ENCODE measurements around the gene ZNF232. TPM values are rescaled to one million over a fixed set of nuclear protein-coding genes. Genes with fewer than 3 reads are reported as not detected.
"Not testable (repeated sequence)": the region's sequence is repeated elsewhere in the genome, so short reads cannot be mapped to it uniquely, and the experiment has no call there.

Gene ZNF232
- 10 to 100 TPM; 24.0 to 27.5 TPM for total RNA-seq

GRCh38 chr17:5111402-5112204, at the start of gene ZNF232:
Gene ZNF232 (minus strand): TSS chr17:5111878. CDS start chr17:5111822, 56 bp downstream.
- Mint-ChIP-seq H3K36me3 (peaks cover 78% of the 10 kb centered on the region), H3K27me3 (peaks cover 22% of the 10 kb centered on the region), H3K9me3 (peaks cover 6% of the 10 kb centered on the region), H3K27ac (peak within 1 kb of the TSS; percentile 80), H3K4me3 (peak within 1 kb of the TSS; percentile 82), H3K4me1 (peaks cover 25% of the 10 kb centered on the region)
- peak; percentile 96 for DNase-seq

DNA sequence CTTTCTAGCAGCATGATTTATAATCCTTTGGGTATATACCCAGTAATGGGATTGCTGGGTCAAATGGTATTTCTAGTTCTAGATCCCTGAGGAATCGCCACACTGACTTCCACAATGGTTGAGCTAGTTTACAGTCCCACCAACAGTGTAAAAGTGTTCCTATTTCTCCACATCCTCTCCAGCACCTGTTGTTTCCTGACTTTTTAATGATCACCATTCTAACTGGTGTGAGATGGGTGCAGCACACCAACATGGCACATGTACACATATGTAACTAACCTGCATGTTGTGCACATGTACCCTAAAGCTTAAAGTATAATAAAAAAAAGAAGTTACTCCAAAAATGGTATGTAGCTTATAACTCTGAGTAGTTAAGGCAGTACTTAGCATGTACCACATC, 49.0 kb upstream of the ZNF232 start:
- not testable (repeated sequence) for H3K4me3 Mint-ChIP-seq, H3K27ac Mint-ChIP-seq, H3K9me3 Mint-ChIP-seq, DNase-seq, H3K36me3 Mint-ChIP-seq, H3K4me1 Mint-ChIP-seq
- peaks cover 23% of the 10 kb centered on the region for H3K27me3 Mint-ChIP-seq

- not testable (repeated sequence) for H3K9me3 Mint-ChIP-seq, H3K4me1 Mint-ChIP-seq, H3K27ac Mint-ChIP-seq, H3K36me3 Mint-ChIP-seq, H3K4me3 Mint-ChIP-seq, DNase-seq, H3K27me3 Mint-ChIP-seq
These were observed 34.4 kb upstream of the ZNF232 start for GRCh38 chr17:5146122-5146521.

GRCh38 chr17:5142877-5143276, 31.2 kb upstream of the ZNF232 start:
- not testable (repeated sequence) for H3K27me3 Mint-ChIP-seq, H3K36me3 Mint-ChIP-seq, DNase-seq, H3K27ac Mint-ChIP-seq, H3K9me3 Mint-ChIP-seq, H3K4me1 Mint-ChIP-seq, H3K4me3 Mint-ChIP-seq

GRCh38 chr17:5139458-5139732, 27.7 kb upstream of the ZNF232 start:
- DNase-seq = no peak
- Mint-ChIP-seq H3K27ac (no peak overlapping the region), H3K36me3 (no peaks in the 10 kb centered on the region), H3K4me1 (no peaks in the 10 kb centered on the region), H3K27me3 (no peaks in the 10 kb centered on the region), H3K4me3 (no peak overlapping the region), H3K9me3 (no peaks in the 10 kb centered on the region)

DNA sequence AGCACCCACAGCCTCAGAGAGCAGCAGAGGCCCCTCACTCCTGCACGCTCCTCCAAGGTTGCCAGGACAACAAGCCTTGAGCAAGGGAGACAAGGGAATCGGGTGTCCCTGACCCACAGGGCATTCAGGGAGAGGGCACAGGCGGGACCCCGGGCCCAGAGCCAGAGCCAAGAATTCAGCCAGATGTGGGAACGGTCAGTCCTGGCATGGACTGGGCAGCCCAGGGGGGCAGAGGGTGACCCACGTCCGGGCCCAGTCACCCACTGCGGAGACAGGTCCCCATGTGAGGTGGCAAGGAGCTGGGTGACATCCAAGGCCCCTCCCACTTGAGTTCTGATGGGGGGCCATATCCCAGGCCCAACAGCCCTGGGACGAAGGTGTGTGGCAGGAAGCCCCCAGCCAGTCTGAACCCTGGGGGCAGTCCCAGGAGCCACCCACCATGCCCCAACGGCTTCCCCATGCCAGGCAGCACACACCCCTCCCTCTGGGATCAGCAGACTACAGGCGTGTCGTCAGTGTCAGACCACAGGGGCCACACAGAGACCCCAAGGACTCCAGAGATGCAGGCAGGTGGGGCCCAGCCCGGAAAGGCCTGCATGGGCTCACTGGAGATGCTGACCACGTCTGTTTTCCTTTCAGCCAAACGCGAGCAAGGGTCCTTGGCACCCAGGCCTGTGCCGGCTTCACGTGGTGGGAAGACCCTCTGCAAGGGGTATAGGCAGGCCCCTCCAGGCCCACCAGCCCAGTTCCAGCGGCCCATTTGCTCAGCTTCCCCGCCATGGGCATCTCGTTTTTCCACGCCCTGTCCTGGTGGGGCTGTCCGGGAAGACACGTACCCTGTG, 27.2 kb upstream of the ZNF232 start:
- Mint-ChIP-seq H3K4me3 (no peak overlapping the region), H3K9me3 (no peaks in the 10 kb centered on the region), H3K27me3 (no peaks in the 10 kb centered on the region), H3K36me3 (no peaks in the 10 kb centered on the region), H3K27ac (no peak overlapping the region), H3K4me1 (no peaks in the 10 kb centered on the region)
- no peak for DNase-seq

GRCh38 chr17:5138198-5138544, 26.5 kb upstream of the ZNF232 start:
- not testable (repeated sequence) for H3K9me3 Mint-ChIP-seq, H3K27ac Mint-ChIP-seq, H3K4me1 Mint-ChIP-seq, DNase-seq, H3K36me3 Mint-ChIP-seq, H3K4me3 Mint-ChIP-seq, H3K27me3 Mint-ChIP-seq

DNA sequence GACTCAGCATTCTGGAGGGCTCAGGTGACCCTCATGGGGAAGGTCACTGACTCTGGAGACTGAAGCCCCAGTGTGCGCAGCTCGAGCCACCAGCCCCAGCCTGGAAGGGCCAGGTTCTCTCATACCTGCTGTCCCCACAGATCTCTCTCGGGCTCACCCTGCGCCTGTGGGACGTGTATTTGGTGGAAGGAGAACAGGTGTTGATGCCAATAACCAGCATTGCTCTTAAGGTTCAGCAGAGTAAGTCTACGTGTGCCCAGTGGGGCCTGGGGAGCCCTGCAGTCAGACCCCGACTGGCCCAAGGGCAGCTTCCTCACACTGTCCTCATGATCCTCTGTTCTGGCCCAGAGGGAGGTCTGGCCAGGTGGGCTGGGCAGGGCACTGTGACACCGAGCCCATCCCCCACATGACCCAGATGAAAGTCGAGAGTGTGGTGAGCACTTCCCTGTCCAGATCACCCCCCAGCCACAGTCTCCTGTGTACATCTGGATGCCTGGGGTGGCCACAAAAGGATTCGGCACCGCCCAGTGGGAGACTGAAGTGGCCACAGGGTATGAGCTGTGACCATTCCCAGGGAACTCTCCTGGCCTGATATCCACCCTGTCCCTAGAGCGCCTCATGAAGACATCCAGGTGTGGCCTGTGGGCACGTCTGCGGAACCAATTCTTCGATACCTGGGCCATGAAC, 26.0 kb upstream of the ZNF232 start:
- not testable (repeated sequence) for DNase-seq, H3K27ac Mint-ChIP-seq, H3K4me1 Mint-ChIP-seq, H3K4me3 Mint-ChIP-seq, H3K36me3 Mint-ChIP-seq, H3K9me3 Mint-ChIP-seq, H3K27me3 Mint-ChIP-seq

DNA sequence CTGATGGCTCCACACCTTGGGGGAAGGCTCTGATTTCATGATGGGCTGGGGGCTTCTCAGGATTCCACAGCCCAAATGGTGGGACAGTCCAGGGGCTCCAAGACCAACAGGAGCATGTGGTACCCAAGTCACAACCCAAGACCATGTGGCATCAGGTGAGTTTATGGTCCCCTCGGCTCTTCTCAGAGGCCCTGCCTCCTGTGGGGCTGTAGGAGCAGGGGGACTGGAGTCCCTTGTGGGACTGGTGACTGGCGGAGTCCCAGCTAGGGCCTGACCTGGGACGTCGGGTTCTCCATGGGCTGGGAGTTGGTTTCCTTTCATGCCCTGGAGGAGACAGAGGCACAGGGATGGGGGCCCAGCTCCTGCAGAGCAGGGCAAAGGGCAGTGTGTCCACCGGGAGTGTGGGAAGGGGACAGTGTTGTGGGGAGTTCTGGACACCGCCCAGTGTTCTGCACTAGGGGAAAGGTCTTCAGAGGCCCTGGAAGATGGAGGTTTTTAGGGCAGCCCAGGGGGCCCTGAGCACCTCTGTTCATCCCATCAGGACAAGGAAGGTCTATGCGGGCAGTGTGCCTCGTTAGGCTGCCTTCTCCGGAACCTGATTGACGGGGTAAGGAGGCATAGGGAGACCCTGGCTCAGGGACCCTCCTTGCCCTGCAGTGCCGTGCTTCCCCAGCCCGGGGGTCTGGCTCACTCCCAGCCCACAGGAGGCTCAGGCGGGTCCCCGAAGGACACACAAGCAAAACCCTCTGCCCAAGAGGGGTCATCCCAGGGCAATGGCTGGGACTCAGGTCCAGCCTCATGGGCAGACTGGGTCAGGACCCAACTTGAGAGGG, 25.1 kb upstream of the ZNF232 start:
- not testable (repeated sequence) for H3K9me3 Mint-ChIP-seq, DNase-seq, H3K4me3 Mint-ChIP-seq, H3K4me1 Mint-ChIP-seq, H3K27me3 Mint-ChIP-seq, H3K27ac Mint-ChIP-seq, H3K36me3 Mint-ChIP-seq

- H3K4me1 Mint-ChIP-seq = no peaks in the 10 kb centered on the region
- H3K27ac Mint-ChIP-seq = no peak overlapping the region
- H3K4me3 Mint-ChIP-seq = no peak overlapping the region
- no peaks in the 10 kb centered on the region for H3K9me3 Mint-ChIP-seq
- no peaks in the 10 kb centered on the region for H3K36me3 Mint-ChIP-seq
- no peaks in the 10 kb centered on the region for H3K27me3 Mint-ChIP-seq
- no peak for DNase-seq
These were observed 24.3 kb upstream of the ZNF232 start for GRCh38 chr17:5135726-5136579.

DNA sequence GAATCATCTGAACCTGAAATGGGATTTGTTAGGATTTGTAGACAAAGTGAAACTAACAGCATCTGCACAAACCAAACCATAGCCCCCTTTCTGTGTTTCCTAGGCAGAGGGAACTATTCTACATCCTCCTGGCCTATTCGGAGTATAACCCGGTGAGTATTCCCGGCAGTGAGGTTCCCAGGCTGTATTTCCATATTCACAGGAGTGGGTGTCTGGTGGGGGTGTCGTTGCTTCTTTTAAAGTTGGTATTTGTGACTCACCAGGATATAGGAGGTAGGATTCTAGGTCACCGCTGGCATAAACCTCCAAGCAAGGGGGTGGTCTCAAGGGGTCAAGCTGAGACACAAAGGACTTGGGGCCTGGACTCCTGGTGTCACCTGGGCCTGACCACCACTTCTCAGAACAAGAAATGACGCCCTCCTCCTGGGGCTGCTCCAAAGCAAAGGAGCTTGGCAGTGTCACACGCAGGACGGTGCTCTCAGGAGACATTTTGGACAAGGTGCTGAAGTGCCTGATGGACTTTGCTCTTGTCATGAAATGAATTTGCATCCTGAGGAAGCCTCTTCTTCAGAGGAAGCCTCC, 23.5 kb upstream of the ZNF232 start:
- not testable (repeated sequence) for H3K36me3 Mint-ChIP-seq, H3K9me3 Mint-ChIP-seq, H3K4me3 Mint-ChIP-seq, H3K27ac Mint-ChIP-seq, DNase-seq, H3K4me1 Mint-ChIP-seq, H3K27me3 Mint-ChIP-seq

DNA sequence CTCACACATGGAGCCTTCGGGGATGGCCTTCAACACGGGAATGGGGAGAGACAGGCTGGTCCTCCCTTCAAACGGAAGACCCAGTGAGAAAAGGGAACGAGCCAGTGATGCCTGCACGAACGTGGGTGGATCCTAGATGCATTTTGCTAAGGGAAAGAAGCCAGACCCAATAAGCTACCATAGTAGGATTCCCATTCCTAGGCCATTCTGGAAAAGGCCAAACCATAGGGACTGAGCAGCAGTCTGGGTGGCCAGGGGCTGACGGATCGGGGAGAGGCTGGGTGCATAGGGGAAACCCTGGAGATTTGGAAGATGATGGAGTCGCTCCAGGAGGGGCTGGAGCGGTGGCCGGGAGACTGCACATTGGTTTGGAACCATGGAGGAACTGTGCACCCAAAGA, 22.9 kb upstream of the ZNF232 start:
- not testable (repeated sequence) for H3K9me3 Mint-ChIP-seq, H3K4me3 Mint-ChIP-seq, H3K27ac Mint-ChIP-seq, H3K36me3 Mint-ChIP-seq, H3K27me3 Mint-ChIP-seq, H3K4me1 Mint-ChIP-seq, DNase-seq

DNA sequence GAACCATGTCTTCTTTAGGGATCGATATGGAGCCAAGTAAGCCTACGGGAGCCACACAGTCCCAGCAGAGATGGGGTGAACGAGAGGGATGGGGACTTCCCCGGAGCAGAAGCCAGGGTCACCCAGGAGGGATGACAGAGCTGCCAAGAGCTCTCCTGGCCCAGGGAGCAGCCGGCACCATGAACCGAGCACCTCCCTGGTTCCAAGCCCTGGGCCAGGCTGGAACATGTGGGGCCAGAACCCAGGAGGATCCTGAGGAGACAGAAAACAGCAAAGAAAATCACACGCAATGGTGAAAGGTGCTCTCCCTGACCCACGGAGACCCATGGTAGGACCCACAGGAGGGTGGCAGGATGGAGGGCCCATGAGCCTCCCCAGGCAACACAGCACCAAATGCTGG, 22.3 kb upstream of the ZNF232 start:
- not testable (repeated sequence) for H3K27me3 Mint-ChIP-seq, H3K4me1 Mint-ChIP-seq, H3K27ac Mint-ChIP-seq, H3K9me3 Mint-ChIP-seq, DNase-seq, H3K4me3 Mint-ChIP-seq, H3K36me3 Mint-ChIP-seq

DNA sequence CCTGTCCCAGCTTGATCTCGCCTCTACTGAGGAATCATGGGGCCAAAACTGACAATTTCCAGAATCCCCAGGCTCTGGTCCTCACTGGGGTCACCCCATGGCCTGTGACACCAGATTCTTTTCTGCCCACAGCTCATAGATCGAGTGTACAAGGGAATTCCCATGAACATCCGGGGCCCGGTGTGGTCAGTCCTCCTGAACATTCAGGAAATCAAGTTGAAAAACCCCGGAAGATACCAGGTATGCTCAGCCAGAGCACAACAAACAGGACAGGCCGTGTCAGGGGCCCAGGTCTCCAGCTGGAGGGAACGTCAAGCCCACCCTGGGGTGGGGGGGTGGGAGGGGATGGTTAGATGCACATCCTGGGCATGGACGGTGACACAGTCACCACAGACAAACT, 21.6 kb upstream of the ZNF232 start:
- no peak for DNase-seq
- Mint-ChIP-seq H3K9me3 (no peaks in the 10 kb centered on the region), H3K27me3 (no peaks in the 10 kb centered on the region), H3K36me3 (no peaks in the 10 kb centered on the region), H3K4me1 (no peaks in the 10 kb centered on the region), H3K27ac (no peak overlapping the region), H3K4me3 (no peak overlapping the region)
